ENCODE measurements around the gene CPXM2. TPM values are rescaled to one million over a fixed set of nuclear protein-coding genes. Genes with fewer than 3 reads are reported as not detected.

CPXM2 gene
- 9.8 and 48.1 TPM in 2 replicates for total RNA-seq
- polyA plus RNA-seq, result 2.8 and 3.1 TPM in 2 replicates
- 3.2 and 4.0 TPM in 2 replicates for polyA plus RNA-seq (2012)
- polyA minus RNA-seq (ENCODE audit: low replicate concordance), result 0.26 and 1.0 TPM in 2 replicates

DNA sequence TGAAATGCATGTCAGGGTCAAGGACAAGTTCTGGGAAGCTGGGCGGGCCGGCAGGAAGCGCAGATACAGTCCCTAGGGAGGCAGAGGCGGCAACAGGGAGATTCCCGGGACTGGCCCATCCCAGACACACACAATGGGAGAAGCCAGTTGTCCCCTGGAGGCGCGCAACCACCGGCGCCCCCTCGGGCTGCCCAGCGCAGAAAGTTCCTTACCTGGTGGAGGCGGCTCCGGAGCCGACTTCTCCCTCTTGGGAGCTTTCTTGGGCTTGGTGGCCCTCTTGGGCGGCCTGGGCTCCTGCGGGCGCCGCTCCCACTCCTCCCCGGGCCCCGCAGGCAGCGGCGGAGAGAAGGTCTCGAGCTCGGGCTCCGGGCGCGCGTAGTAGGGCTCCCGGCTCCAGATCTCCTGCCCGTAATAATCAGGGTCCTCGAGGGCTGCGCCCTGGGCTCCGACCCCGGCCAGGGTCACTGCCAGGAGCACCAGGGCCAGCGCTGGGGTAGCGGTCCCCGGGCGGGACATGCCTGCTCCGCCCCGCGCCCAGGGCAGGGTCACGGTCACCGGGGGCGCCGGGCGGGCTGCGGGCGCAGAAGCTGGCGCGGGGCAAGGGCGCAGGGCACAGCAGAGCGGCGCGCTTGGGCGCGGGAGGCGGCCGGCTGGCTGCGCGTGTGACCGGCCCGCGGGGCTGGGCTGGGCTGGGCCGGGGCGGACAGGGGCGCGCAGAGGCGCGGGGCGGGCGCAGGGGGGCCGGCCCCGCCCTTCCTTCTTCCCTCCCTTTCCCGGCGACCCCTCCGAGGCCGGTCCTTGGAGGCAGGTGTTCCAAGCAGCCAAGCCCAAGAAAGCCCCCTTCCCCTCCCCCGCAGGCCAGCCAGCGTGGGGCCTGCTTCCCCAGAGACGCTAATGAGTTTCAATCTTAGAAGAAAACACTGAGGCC lies at the start of gene CPXM2:
Gene CPXM2, minus strand, starts transcription at position 664 of the 928 bp plus-strand sequence. Its CDS starts 148 bp downstream, at position 516.
- Histone ChIP-seq H3K9ac (ENCODE audit: insufficient read depth, low read length) (no peak within 1 kb of the TSS), H3K27ac (ENCODE audit: insufficient read depth, low read length) (no peak within 1 kb of the TSS), H4K20me1 (ENCODE audit: control insufficient read depth, extremely low read depth, insufficient read depth, low read length) (no peaks in the 10 kb centered on the region), H3K9me3 (ENCODE audit: control insufficient read depth, insufficient read depth, low read depth, low read length) (no peaks in the 10 kb centered on the region), H3K36me3 (ENCODE audit: control insufficient read depth, insufficient read depth, low read length) (no peaks in the 10 kb centered on the region), H3K4me2 (ENCODE audit: extremely low read depth, insufficient read depth, low read length) (no peak within 1 kb of the TSS), H2AFZ (ENCODE audit: low read length) (no peak within 1 kb of the TSS), H3K4me1 (ENCODE audit: control insufficient read depth, extremely low read depth, insufficient read depth, low read length) (no peaks in the 10 kb centered on the region), H3K79me2 (ENCODE audit: control insufficient read depth, insufficient read depth, low read length) (no peaks in the 10 kb centered on the region), H3K4me3 (replicated peaks in 1 of 4; ENCODE audit: control extremely low read depth in 1 of 4, insufficient read depth in 1 of 4, low read depth in 3 of 4, low read length in 4 of 4) (peak within 1 kb of the TSS in 1 of 4 experiments; percentile 33), H3K27me3 (ENCODE audit: control insufficient read depth, insufficient read depth, low read length) (no peaks in the 10 kb centered on the region)
- TF ChIP-seq, protein P1, sequence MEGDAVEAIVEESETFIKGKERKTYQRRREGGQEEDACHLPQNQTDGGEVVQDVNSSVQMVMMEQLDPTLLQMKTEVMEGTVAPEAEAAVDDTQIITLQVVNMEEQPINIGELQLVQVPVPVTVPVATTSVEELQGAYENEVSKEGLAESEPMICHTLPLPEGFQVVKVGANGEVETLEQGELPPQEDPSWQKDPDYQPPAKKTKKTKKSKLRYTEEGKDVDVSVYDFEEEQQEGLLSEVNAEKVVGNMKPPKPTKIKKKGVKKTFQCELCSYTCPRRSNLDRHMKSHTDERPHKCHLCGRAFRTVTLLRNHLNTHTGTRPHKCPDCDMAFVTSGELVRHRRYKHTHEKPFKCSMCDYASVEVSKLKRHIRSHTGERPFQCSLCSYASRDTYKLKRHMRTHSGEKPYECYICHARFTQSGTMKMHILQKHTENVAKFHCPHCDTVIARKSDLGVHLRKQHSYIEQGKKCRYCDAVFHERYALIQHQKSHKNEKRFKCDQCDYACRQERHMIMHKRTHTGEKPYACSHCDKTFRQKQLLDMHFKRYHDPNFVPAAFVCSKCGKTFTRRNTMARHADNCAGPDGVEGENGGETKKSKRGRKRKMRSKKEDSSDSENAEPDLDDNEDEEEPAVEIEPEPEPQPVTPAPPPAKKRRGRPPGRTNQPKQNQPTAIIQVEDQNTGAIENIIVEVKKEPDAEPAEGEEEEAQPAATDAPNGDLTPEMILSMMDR (conservative IDR thresholded peaks at IDR 0.05 in 1 of 2, IDR thresholded peaks at IDR 0.05 in 1 of 2; ENCODE audit: low read depth in 1 of 2, low read length in 2 of 2), result no peak
- TF ChIP-seq EZH2 (IDR thresholded peaks at IDR 0.05; ENCODE audit: low read length, missing control alignments), result no peak
- DNase-seq (ENCODE audit: low read depth in 2 of 2), result no peak

DNA sequence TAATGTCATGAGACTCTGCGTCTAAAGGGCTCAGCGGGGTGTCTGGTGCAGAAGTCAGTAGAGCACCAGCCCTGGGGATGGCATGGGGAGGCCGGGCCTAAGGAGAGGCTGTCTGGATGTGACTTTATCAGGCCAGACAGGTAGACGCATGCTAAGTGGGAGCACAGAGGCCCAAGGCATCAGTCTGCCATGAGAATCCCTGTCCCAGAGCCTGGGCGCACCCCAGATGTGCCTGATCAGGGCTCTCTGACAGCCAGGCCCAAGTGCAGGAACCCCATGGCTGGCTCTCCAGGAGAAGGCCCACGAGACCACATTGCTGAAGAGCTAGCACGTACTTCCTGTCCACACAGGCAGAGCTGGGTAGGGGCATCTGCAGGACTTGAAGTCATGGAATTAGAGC lies 48.0 kb upstream of the CPXM2 start:
- Histone ChIP-seq H3K4me1 (ENCODE audit: control insufficient read depth, extremely low read depth, insufficient read depth, low read length) (no peaks in the 10 kb centered on the region), H3K9me3 (ENCODE audit: control insufficient read depth, insufficient read depth, low read depth, low read length) (no peaks in the 10 kb centered on the region), H3K4me2 (ENCODE audit: extremely low read depth, insufficient read depth, low read length) (no peak overlapping the region), H3K36me3 (ENCODE audit: control insufficient read depth, insufficient read depth, low read length) (no peaks in the 10 kb centered on the region), H3K27ac (ENCODE audit: insufficient read depth, low read length) (no peak overlapping the region), H2AFZ (ENCODE audit: low read length) (no peak overlapping the region), H3K79me2 (ENCODE audit: control insufficient read depth, insufficient read depth, low read length) (no peaks in the 10 kb centered on the region), H4K20me1 (ENCODE audit: control insufficient read depth, extremely low read depth, insufficient read depth, low read length) (no peaks in the 10 kb centered on the region), H3K27me3 (ENCODE audit: control insufficient read depth, insufficient read depth, low read length) (no peaks in the 10 kb centered on the region), H3K4me3 (replicated peaks in 1 of 4; ENCODE audit: control extremely low read depth in 1 of 4, insufficient read depth in 1 of 4, low read depth in 3 of 4, low read length in 4 of 4) (no peak overlapping the region), H3K9ac (ENCODE audit: insufficient read depth, low read length) (no peak overlapping the region)
- TF ChIP-seq, protein P1 (conservative IDR thresholded peaks at IDR 0.05 in 1 of 2, IDR thresholded peaks at IDR 0.05 in 1 of 2; ENCODE audit: low read depth in 1 of 2, low read length in 2 of 2), result no peak
- TF ChIP-seq EZH2 (IDR thresholded peaks at IDR 0.05; ENCODE audit: low read length, missing control alignments), result no peak
- no peak for DNase-seq (ENCODE audit: low read depth in 2 of 2)

- Histone ChIP-seq H4K20me1 (ENCODE audit: control insufficient read depth, extremely low read depth, insufficient read depth, low read length) (no peaks in the 10 kb centered on the region), H3K27me3 (ENCODE audit: control insufficient read depth, insufficient read depth, low read length) (no peaks in the 10 kb centered on the region), H3K27ac (ENCODE audit: insufficient read depth, low read length) (no peak overlapping the region), H3K4me2 (ENCODE audit: extremely low read depth, insufficient read depth, low read length) (no peak overlapping the region), H3K9me3 (ENCODE audit: control insufficient read depth, insufficient read depth, low read depth, low read length) (no peaks in the 10 kb centered on the region), H3K36me3 (ENCODE audit: control insufficient read depth, insufficient read depth, low read length) (no peaks in the 10 kb centered on the region), H3K79me2 (ENCODE audit: control insufficient read depth, insufficient read depth, low read length) (no peaks in the 10 kb centered on the region), H2AFZ (ENCODE audit: low read length) (no peak overlapping the region), H3K4me3 (replicated peaks in 1 of 4; ENCODE audit: control extremely low read depth in 1 of 4, insufficient read depth in 1 of 4, low read depth in 3 of 4, low read length in 4 of 4) (no peak overlapping the region), H3K9ac (ENCODE audit: insufficient read depth, low read length) (no peak overlapping the region), H3K4me1 (ENCODE audit: control insufficient read depth, extremely low read depth, insufficient read depth, low read length) (no peaks in the 10 kb centered on the region)
- TF ChIP-seq EZH2 (IDR thresholded peaks at IDR 0.05; ENCODE audit: low read length, missing control alignments), result no peak
- TF ChIP-seq, protein P1 (conservative IDR thresholded peaks at IDR 0.05 in 1 of 2, IDR thresholded peaks at IDR 0.05 in 1 of 2; ENCODE audit: low read depth in 1 of 2, low read length in 2 of 2), result no peak
- DNase-seq (ENCODE audit: low read depth in 2 of 2), result no peak
Measured at GRCh38 chr10:123938890-123939289, 47.3 kb upstream of the CPXM2 start.
